ENCODE measurements around the gene ATP6V1G1. TPM values are rescaled to one million over a fixed set of nuclear protein-coding genes. Genes with fewer than 3 reads are reported as not detected.
"Not testable (repeated sequence)": the region's sequence is repeated elsewhere in the genome, so short reads cannot be mapped to it uniquely, and the experiment has no call there.

ATP6V1G1 gene
- total and polyA plus RNA-seq, 2 donors (not counting 1 experiment from before 2014, with no cell fraction given) = 92.7 to 102 TPM

DNA sequence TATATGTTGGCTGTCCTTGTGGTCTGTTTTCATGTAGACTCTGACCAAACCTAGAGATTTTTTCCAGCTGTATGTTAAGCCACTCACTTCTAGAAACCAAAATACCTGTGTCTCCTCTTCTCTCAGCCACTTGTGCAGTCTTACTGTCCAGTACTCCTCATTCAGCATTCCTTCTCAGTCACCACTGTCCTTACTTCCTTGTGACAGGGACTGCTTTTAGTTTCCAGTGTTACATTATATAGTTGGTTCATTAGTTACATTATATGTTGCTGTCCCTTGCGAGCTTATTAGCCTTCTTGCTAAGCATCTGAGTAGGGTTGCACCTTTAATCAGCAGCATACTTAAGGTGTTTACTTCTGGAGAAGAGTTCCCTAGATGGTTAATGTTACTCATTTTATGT is 4.3 kb downstream of the ATP6V1G1 start:
- TF ChIP-seq, protein P1, sequence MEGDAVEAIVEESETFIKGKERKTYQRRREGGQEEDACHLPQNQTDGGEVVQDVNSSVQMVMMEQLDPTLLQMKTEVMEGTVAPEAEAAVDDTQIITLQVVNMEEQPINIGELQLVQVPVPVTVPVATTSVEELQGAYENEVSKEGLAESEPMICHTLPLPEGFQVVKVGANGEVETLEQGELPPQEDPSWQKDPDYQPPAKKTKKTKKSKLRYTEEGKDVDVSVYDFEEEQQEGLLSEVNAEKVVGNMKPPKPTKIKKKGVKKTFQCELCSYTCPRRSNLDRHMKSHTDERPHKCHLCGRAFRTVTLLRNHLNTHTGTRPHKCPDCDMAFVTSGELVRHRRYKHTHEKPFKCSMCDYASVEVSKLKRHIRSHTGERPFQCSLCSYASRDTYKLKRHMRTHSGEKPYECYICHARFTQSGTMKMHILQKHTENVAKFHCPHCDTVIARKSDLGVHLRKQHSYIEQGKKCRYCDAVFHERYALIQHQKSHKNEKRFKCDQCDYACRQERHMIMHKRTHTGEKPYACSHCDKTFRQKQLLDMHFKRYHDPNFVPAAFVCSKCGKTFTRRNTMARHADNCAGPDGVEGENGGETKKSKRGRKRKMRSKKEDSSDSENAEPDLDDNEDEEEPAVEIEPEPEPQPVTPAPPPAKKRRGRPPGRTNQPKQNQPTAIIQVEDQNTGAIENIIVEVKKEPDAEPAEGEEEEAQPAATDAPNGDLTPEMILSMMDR (conservative IDR thresholded peaks at IDR 0.05 in 1 of 2, IDR thresholded peaks at IDR 0.05 in 1 of 2; ENCODE audit: low read depth in 1 of 2, low read length in 2 of 2) = no peak
- TF ChIP-seq EZH2 (IDR thresholded peaks at IDR 0.05; ENCODE audit: low read length, missing control alignments) = no peak
- peaks cover 2% of the 10 kb centered on the region for H3K4me1 ChIP-seq (ENCODE audit: control insufficient read depth, extremely low read depth, insufficient read depth, low read length)
- no peaks in the 10 kb centered on the region for H3K27me3 ChIP-seq (ENCODE audit: control insufficient read depth, insufficient read depth, low read length)
- H3K9ac ChIP-seq (ENCODE audit: insufficient read depth, low read length) = no peak overlapping the region
- H3K9me3 ChIP-seq (ENCODE audit: control insufficient read depth, insufficient read depth, low read depth, low read length) = no peaks in the 10 kb centered on the region
- peaks cover 77% of the 10 kb centered on the region for H3K79me2 ChIP-seq (ENCODE audit: control insufficient read depth, insufficient read depth, low read length)
- DNase-seq (ENCODE audit: low read depth in 2 of 2) = no peak
- H3K4me2 ChIP-seq (ENCODE audit: extremely low read depth, insufficient read depth, low read length) = no peak overlapping the region
- H3K27ac ChIP-seq (ENCODE audit: insufficient read depth, low read length) = no peak overlapping the region
- H4K20me1 ChIP-seq (ENCODE audit: control insufficient read depth, extremely low read depth, insufficient read depth, low read length) = peaks cover 3% of the 10 kb centered on the region
- H2AFZ ChIP-seq (ENCODE audit: low read length) = no peak overlapping the region
- H3K36me3 ChIP-seq (ENCODE audit: control insufficient read depth, insufficient read depth, low read length) = peaks cover 4% of the 10 kb centered on the region
- H3K4me3 ChIP-seq (replicated peaks in 1 of 4; ENCODE audit: control extremely low read depth in 1 of 4, insufficient read depth in 1 of 4, low read depth in 3 of 4, low read length in 4 of 4) = no peak overlapping the region

DNA sequence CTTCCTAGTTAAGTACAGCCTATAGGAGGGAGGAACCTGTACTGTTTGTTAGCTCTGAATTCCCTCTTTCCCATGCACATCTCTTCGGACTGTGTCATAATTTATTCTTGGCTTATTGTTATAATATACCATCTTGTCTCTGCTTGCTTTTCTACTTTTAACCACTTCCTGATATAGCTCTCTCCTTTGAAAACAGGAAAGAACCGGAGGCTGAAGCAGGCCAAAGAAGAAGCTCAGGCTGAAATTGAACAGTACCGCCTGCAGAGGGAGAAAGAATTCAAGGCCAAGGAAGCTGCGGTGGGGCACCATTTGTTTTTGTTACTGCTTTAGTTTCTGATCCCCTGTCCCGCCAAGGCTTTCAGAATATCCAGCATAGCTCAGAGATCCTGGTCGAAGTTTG is 4.8 kb downstream of the ATP6V1G1 start:
- Histone ChIP-seq H3K27ac (ENCODE audit: insufficient read depth, low read length) (no peak overlapping the region), H4K20me1 (ENCODE audit: control insufficient read depth, extremely low read depth, insufficient read depth, low read length) (peaks cover 3% of the 10 kb centered on the region), H3K9me3 (ENCODE audit: control insufficient read depth, insufficient read depth, low read depth, low read length) (no peaks in the 10 kb centered on the region), H3K4me1 (ENCODE audit: control insufficient read depth, extremely low read depth, insufficient read depth, low read length) (peaks cover 2% of the 10 kb centered on the region), H3K79me2 (ENCODE audit: control insufficient read depth, insufficient read depth, low read length) (peaks cover 77% of the 10 kb centered on the region), H2AFZ (ENCODE audit: low read length) (no peak overlapping the region), H3K27me3 (ENCODE audit: control insufficient read depth, insufficient read depth, low read length) (no peaks in the 10 kb centered on the region), H3K36me3 (ENCODE audit: control insufficient read depth, insufficient read depth, low read length) (peaks cover 4% of the 10 kb centered on the region), H3K4me2 (ENCODE audit: extremely low read depth, insufficient read depth, low read length) (no peak overlapping the region), H3K4me3 (replicated peaks in 1 of 4; ENCODE audit: control extremely low read depth in 1 of 4, insufficient read depth in 1 of 4, low read depth in 3 of 4, low read length in 4 of 4) (no peak overlapping the region), H3K9ac (ENCODE audit: insufficient read depth, low read length) (no peak overlapping the region)
- peak in 1 of 2 donors; percentile 32 for DNase-seq (ENCODE audit: low read depth in 2 of 2)
- TF ChIP-seq, protein P1 (conservative IDR thresholded peaks at IDR 0.05 in 1 of 2, IDR thresholded peaks at IDR 0.05 in 1 of 2; ENCODE audit: low read depth in 1 of 2, low read length in 2 of 2) = peak; percentile 8 to 16
- TF ChIP-seq EZH2 (IDR thresholded peaks at IDR 0.05; ENCODE audit: low read length, missing control alignments) = no peak

DNA sequence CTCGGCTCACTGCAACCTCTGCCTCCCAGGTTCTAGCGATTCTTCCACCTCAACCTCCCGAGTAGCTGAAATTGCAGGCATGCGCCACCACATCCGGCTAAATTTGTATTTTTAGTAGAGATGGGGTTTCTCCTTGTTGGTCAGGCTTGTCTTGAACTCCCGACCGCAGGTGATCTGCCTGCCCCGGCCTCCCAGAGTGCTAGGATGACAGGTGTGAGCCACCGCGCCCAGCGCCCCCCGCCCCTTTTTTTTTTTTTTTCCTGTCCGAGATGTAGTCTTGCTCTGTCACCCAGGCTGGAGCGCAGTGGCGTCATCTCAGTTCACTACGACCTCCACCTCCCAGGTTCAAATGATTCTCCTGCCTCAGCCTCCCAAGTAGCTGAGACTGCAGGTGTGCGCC is 6.6 kb downstream of the ATP6V1G1 start:
- no peaks in the 10 kb centered on the region for H3K27me3 ChIP-seq (ENCODE audit: control insufficient read depth, insufficient read depth, low read length)
- no peak overlapping the region for H3K4me3 ChIP-seq (replicated peaks in 1 of 4; ENCODE audit: control extremely low read depth in 1 of 4, insufficient read depth in 1 of 4, low read depth in 3 of 4, low read length in 4 of 4)
- H3K79me2 ChIP-seq (ENCODE audit: control insufficient read depth, insufficient read depth, low read length) = peaks cover 62% of the 10 kb centered on the region
- peaks cover 9% of the 10 kb centered on the region for H3K36me3 ChIP-seq (ENCODE audit: control insufficient read depth, insufficient read depth, low read length)
- H3K9ac ChIP-seq (ENCODE audit: insufficient read depth, low read length) = no peak overlapping the region
- peaks cover 2% of the 10 kb centered on the region for H3K4me1 ChIP-seq (ENCODE audit: control insufficient read depth, extremely low read depth, insufficient read depth, low read length)
- H3K9me3 ChIP-seq (ENCODE audit: control insufficient read depth, insufficient read depth, low read depth, low read length) = no peaks in the 10 kb centered on the region
- no peak for DNase-seq (ENCODE audit: low read depth in 2 of 2)
- no peak overlapping the region for H3K4me2 ChIP-seq (ENCODE audit: extremely low read depth, insufficient read depth, low read length)
- H2AFZ ChIP-seq (ENCODE audit: low read length) = no peak overlapping the region
- no peak for TF ChIP-seq EZH2 (IDR thresholded peaks at IDR 0.05; ENCODE audit: low read length, missing control alignments)
- TF ChIP-seq, protein P1 (conservative IDR thresholded peaks at IDR 0.05 in 1 of 2, IDR thresholded peaks at IDR 0.05 in 1 of 2; ENCODE audit: low read depth in 1 of 2, low read length in 2 of 2) = no peak
- H4K20me1 ChIP-seq (ENCODE audit: control insufficient read depth, extremely low read depth, insufficient read depth, low read length) = peaks cover 3% of the 10 kb centered on the region
- H3K27ac ChIP-seq (ENCODE audit: insufficient read depth, low read length) = no peak overlapping the region

DNA sequence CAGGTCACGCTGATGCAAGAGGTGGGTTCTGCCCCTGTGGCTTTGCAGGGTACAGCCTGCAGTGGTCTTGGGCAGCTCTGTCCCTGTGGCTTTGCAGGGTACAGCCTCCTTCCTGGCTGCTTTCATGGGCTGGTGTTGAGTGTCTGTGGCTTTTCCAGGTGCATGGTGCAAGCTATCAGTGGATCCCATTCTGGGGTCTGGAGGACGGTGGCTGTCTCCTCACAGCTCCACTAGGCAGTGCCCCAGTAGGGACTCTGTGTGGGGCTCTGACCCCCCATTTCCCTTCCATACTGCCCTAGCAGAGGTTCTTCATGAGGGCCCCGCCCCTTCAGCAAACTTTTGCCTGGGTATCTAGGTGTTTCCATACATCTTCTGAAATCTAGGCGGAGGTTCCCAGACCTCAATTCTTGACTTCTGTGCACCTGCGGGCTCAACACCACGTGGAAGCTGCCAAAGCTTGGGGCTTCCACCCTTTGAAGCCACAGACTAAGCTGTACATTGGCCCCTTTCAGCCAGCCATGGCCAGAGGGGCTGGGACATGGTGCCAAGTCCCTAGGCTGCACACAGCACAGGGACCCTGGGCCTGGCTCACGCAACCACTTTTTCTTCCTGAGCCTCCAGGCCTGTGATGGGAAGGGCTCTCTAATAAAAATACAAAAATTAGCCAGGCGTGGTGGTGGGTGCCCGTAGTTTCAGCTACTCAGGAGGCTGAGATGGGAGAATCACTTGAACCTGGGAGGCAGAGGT is 13.1 kb downstream of the ATP6V1G1 start:
- not testable (repeated sequence) for H3K4me3 ChIP-seq (replicated peaks in 1 of 4; ENCODE audit: control extremely low read depth in 1 of 4, insufficient read depth in 1 of 4, low read depth in 3 of 4, low read length in 4 of 4); H3K9me3 ChIP-seq (ENCODE audit: control insufficient read depth, insufficient read depth, low read depth, low read length); DNase-seq (ENCODE audit: low read depth in 2 of 2); H3K27me3 ChIP-seq (ENCODE audit: control insufficient read depth, insufficient read depth, low read length); H3K36me3 ChIP-seq (ENCODE audit: control insufficient read depth, insufficient read depth, low read length); H3K4me1 ChIP-seq (ENCODE audit: control insufficient read depth, extremely low read depth, insufficient read depth, low read length); H3K27ac ChIP-seq (ENCODE audit: insufficient read depth, low read length); H3K79me2 ChIP-seq (ENCODE audit: control insufficient read depth, insufficient read depth, low read length); H4K20me1 ChIP-seq (ENCODE audit: control insufficient read depth, extremely low read depth, insufficient read depth, low read length); H2AFZ ChIP-seq (ENCODE audit: low read length); H3K9ac ChIP-seq (ENCODE audit: insufficient read depth, low read length); H3K4me2 ChIP-seq (ENCODE audit: extremely low read depth, insufficient read depth, low read length)

All from fibroblast of lung (primary cell).